Stimulated activated CD4-positive, alpha-beta T cell treated with anti-CD3 and anti-CD28 coated beads, Interleukin-12 subunit alpha, Interleukin-12 subunit beta, amount 100 ng/mL, for 48 hours (primary cell): ENCODE data around the gene PDE6C.
"Not testable (repeated sequence)": the region's sequence is repeated elsewhere in the genome, so short reads cannot be mapped to it uniquely, and the experiment has no call there.

Source experiments
- DNase-seq, 3 donors: peaks; one replicate each; pipeline ENCODE4 v3.0.0-alpha.2; 2020; ENCODE audit warnings: low read depth in 2 of 3, low spot score in 1 of 3

PDE6C gene

DNA sequence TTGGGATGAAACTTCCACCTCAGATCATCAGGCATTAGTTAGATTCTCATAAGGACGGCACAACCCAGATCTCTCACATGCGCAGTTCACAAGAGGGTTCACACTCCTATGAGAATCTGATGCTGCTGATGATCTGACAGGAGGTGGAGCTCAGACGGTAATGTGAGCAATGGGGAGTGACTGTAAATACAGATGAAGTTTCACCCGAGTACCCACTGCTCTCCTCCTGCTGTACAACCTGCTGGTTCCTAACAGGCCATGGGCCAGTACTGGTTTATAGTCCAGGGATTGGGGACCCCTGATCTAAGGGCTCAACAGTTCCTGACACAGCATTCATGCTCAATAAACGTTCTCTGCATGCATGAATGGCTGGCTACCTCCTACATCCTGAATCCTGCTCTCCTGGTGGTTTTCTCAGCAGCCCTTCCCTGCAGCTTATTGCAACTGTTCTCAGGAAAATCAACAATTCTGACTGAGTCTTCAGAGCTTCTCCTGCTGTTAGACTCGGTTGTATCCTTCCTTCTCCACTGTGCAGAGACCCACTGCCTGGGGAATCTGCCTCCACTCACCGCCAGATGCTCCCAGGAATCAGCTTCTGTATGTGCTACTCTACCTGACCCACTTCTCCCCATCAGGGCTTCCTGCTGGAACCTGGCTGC, 17.4 kb downstream of the PDE6C start:
- no peak for DNase-seq

GRCh38 chr10:93630625-93631557, 18.6 kb downstream of the PDE6C start:
- no peak for DNase-seq

- no peak for DNase-seq
These were observed 27.5 kb downstream of the PDE6C start for GRCh38 chr10:93639791-93640190.

DNA sequence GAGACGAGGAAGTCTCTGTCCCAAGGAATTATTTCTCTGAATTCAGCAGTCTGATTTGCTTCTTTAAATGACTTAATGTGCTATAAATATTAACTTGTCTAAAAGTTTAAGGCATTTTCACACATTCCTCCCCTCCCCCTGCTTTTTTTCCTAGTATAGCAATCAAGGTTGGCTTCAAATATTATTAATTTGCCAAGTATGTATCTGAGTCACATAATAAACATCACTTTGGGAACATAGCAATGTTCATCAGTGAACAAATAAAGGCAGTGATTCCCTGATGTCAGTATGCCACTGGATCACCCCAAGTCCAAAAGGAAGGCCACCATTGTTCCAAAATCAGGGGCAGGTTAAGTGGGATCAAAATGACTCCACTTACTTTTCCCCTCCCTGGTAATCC, 40.5 kb downstream of the PDE6C start:
- no peak for DNase-seq

DNA sequence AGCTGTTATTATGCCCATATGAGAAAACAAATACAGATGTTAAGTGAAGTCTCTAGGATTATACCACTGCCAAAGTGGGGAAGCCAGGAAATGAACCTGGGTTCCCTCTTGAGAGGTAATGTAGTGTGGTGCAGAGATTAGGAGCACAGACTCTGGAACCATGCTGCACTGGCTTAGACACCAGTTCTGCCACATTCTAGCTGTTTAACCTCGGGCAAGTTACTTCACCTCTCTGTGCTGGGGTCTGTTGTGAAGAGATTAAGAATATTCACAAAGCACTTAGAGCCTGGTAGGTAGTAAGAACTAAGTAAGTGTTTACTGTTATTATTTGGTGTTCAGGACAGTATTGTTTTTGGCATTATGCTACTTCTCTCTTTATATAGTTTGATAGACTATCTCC, 41.9 kb downstream of the PDE6C start:
- DNase-seq = no peak

DNA sequence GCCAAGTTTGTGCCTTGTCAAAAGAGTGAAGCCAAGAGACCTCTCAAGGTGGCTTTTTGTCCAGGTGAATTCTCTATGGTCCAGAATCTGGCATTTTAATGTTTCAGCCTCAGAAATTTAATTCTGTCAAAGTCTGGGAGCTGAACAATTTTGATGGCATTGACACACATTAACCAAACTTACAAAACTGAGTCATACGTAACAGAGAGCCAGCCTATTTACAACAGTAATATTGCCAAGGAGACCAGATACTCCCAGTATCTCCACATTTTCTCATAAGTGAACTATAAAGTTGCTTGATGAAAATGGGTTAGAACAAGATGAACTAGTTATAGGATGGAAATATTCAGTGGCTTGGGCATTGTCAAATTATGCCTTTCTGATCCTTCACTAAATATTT, 43.8 kb downstream of the PDE6C start:
- DNase-seq = no peak

GRCh38 chr10:93657757-93658156, 45.4 kb downstream of the PDE6C start:
- DNase-seq = no peak

DNA sequence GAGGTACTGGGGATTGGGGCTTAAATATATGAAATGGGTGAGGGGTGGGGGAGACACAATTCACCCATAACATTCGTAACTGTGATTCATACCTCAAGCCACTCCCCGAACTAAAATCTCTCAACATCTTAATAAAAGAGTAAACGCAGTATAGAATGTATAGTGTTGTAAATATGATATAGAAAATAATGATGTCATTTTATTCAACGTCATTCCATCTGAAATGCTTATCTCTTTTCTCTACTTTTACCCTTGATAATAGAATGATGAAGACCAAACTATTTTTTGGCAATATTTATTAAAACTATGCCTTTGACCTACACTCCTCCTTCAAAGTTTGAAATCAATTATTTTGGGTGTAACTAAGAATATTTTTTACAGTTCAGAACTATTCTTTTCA, 53.7 kb downstream of the PDE6C start:
- no peak for DNase-seq

GRCh38 chr10:93667795-93668194, 55.5 kb downstream of the PDE6C start:
- DNase-seq = no peak

GRCh38 chr10:93670372-93670771, 58.0 kb downstream of the PDE6C start:
- no peak for DNase-seq

- no peak for DNase-seq
These were observed 58.7 kb downstream of the PDE6C start for GRCh38 chr10:93671042-93671441.

DNA sequence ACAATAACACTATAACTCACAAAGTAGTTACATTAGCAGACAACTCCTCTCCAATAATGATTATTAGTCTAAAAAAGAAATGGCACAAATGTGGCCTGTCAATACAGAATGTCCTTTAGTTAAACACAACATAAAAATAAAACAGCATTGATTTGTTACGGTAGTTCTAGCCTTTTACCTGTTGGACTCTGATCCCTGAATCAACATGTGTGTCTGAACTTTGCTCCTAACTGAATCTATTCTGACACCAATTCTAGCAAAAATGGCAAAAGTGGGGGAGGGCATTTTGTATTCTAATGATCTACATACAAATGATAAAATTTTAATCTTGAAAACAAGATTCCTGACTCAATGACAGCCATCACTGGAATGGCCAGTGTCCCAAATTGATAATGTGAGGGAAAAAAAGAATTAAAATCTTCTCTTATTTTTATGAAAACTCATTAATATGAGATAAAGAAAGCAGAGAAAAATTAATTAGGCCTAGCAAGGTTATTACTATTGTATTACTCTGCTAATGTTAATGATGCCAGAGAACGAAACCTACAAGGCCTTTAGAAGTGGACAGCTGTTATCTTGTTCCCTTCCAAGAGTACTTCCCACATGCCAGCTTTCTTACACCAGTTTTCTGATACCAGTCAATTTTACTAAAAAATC, 59.8 kb downstream of the PDE6C start:
- no peak for DNase-seq

DNA sequence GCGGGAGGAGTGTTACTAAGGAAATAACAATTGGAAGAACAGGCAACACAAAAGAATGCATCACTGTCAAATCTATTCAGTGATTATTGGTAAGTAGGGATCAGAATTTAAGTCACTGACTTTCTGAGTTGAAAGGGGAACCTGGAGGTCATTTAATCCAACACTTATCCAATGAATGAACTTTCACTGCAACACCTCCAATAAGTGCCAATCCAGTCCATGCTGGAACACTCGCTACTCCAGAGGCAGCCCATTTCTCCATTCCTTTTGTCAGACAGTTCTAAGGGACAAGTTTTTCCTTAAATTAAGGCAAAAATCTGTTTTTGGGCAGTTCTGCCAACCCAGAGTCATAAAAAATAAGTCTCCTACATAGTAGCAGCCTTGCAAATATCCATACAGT, 60.6 kb downstream of the PDE6C start:
- DNase-seq = no peak

GRCh38 chr10:93673791-93674190, 61.5 kb downstream of the PDE6C start:
- no peak for DNase-seq

DNA sequence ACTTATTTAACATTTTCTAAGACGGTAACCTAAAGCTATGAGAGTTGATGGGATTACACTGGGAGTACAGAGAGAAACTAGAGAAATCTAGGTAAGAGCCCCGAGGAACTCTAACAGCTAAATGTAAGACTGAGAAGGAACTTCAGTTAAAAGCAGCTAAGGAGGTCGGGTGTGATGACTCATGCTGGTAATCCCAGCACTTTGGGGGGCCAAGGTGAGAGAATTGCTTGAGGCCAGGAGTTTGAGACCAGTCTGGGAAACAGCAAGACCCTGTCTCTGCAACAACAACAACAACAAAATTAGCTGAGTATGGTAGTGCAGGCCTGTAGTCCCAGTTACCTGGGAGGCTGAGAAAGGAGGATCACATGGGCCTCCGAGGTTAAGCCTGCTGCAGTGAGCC, 66.0 kb downstream of the PDE6C start:
- no peak for DNase-seq

DNA sequence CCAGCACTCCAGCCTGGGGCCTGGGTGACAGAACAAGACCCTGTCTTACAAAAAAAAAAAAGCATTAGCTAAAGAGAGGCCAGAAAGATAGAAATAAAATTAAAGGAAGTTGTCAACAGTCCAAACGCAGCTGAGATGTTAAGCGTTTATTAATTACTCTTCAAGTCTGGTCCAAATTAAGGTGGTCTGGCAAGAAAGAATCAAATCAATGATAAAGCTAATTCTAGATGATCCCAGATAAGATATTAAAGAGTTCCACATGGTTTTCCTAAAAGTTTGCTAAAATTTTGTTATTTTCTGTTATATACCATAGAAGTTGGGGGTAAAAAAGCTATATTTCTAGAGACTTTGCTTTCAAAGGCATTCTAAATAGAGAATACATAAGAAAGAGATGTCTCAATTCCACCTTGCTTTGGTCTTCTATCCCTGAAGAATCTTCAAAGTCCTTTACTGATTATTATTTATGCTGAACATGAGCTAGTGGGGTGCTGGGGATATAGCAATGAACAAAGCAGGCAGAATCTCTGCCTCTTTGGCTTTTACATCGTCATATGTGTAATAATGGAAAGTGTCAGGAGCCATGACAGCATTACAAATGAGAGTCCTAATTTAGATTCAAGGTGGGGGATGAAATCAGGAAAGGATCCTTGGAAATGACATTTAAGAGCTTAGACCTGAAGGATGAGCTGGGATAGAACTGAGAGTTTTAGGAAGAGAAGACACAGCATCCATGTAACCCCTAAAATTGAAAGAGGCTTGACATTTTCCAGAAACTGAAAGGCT, 66.7 kb downstream of the PDE6C start:
- DNase-seq = no peak

- DNase-seq = no peak
These were observed 68.2 kb downstream of the PDE6C start for GRCh38 chr10:93680412-93681047.

DNA sequence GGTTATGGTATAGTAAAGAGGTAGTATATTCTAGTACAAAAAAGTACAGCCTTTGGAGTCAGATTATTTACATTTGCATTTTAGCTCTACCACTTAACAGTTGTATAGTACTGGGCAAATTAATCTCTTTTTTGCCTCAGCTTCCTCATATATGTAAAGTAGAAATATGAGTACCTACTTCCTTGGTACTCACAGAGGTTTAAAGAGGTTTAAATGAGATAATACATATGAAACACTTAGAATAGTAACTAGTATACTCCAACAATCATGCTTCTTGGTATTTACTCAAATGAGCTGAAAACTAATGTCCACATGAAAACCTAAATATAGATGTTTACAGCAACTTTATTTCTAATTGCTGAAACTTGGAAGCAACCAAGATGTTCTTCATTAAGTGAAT, 75.4 kb downstream of the PDE6C start:
- DNase-seq = no peak

DNA sequence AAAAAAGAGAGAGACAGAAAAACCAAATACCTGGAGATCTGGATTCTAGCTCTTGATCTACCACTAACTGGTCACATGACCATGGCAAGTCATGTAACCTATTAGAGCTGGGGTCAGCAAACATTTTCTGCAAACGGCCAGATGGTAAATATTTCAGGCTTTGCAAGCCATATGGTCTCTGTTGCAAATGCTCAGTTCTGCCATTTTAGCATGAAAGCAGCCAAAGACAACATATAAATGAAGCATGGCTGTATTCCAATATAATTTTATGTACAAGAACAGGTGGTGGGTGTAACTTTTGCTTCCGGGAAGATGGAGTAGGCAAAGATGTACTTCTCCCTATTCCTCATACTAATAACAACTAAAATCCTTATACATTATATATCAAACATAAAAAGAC, 83.4 kb downstream of the PDE6C start:
- DNase-seq = no peak

DNA sequence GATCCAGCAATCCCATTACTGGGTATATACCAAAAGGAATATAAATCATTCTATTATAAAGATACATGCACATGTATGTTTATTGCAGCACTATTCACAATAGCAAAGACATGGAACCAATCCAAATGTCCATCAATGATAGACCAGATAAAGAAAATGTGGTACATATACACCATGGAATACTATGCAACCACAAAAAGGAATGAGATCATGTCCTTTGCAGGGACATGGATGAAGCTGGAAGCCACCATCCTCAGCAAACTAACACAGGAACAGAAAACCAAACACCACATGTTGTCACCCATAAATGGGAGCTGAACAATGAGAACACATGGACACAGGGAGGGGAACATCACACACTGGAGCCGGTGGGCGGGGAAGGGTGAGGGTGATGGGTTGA, 84.2 kb downstream of the PDE6C start:
- DNase-seq = not testable (repeated sequence)

DNA sequence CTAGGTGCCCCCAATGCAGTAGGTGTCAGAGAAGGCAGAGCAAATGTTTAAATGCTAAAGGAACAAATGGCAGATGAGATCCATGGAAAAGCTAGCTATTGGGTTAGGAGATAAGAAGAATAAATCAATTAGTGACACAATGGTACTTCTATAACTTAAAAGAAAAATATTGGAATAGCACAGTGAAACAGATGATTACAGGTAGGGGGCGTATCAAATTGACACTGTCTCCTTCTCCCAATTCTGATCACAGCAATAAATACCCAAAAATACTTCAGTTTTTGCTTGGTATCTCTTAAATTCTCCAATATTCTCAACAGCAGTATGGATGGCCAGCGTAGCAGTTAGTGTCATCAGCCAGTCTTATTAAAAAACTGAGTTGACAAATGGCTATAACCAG, 84.9 kb downstream of the PDE6C start:
- no peak for DNase-seq
